DOHH2 (cell line): Measurements from ENCODE around the gene GAB2.

Source experiments
- EZH2phosphoT487 ChIP-seq: fragments of 200-600 bp; sonication (generic); IDR thresholded peaks from 2 replicates; pipeline ENCODE4 v1.6.1; 2017; ENCODE audit warnings: borderline replicate concordance, mild to moderate bottlenecking, antibody characterized with exemption, low read length, moderate library complexity, mixed read lengths
- TF ChIP-seq, protein P1 (sequence below): fragments of 200-600 bp; sonication (generic); IDR thresholded peaks from one replicate; pipeline ENCODE4 v1.5.1; 2014; ENCODE audit warnings: antibody characterized with exemption, mild to moderate bottlenecking, low read depth, low read length; ENCODE audit not compliant: poor library complexity, severe bottlenecking

GRCh38 chr11:78284260-78284659 is 133.4 kb downstream of the GAB2 start:
- no peak for TF ChIP-seq EZH2phosphoT487
- TF ChIP-seq, protein P1, sequence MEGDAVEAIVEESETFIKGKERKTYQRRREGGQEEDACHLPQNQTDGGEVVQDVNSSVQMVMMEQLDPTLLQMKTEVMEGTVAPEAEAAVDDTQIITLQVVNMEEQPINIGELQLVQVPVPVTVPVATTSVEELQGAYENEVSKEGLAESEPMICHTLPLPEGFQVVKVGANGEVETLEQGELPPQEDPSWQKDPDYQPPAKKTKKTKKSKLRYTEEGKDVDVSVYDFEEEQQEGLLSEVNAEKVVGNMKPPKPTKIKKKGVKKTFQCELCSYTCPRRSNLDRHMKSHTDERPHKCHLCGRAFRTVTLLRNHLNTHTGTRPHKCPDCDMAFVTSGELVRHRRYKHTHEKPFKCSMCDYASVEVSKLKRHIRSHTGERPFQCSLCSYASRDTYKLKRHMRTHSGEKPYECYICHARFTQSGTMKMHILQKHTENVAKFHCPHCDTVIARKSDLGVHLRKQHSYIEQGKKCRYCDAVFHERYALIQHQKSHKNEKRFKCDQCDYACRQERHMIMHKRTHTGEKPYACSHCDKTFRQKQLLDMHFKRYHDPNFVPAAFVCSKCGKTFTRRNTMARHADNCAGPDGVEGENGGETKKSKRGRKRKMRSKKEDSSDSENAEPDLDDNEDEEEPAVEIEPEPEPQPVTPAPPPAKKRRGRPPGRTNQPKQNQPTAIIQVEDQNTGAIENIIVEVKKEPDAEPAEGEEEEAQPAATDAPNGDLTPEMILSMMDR: no peak
